Measurements from ENCODE around the gene STIL.

The STIL gene

DNA sequence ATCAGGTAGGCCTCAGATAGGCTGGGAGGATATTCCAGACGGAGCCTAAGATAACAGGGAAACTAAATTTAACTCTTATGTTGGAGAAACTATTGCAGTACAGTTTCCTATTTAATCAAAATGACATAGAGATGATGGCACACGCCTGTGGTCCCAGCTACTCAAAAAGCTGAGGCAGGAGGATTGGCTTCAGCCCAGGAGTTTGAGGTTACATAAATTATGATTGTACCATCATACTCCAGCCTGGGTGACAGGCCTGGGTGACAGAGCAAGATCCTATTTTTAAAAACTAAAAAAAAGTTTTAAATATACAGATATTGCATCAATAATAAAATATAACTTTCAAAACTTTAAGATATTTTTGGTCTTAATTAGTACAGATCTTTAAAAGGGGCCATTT is 56.7 kb downstream of the STIL start:
- Histone ChIP-seq H3K14ac (ENCODE audit: low read length in 2 of 2) (no peak overlapping the region), H3K27ac (ENCODE audit: low read length, poor library complexity, severe bottlenecking) (no peak overlapping the region), H3K9ac (ENCODE audit: low read length) (no peak overlapping the region), H3K36me3 (ENCODE audit: control insufficient read depth in 1 of 2, insufficient read depth in 2 of 2, low read depth in 1 of 2, low read length in 2 of 2) (peaks cover 3 to 9% of the 10 kb centered on the region in 2 experiments), H3K23ac (ENCODE audit: low read length in 2 of 2) (no peak overlapping the region), H2AFZ (ENCODE audit: low read depth, low read length) (no peak overlapping the region), H3K27me3 (ENCODE audit: control insufficient read depth in 1 of 2, insufficient read depth in 1 of 2, low read length in 2 of 2) (no peaks in the 10 kb centered on the region), H3K79me1 (replicated peaks; ENCODE audit: low read length, poor library complexity, severe bottlenecking) (peaks cover 5% of the 10 kb centered on the region), H2BK12ac (ENCODE audit: low read length in 2 of 2) (no peak overlapping the region), H3K4ac (ENCODE audit: low read depth in 1 of 2, low read length in 2 of 2) (no peak overlapping the region), H3K4me1 (ENCODE audit: control insufficient read depth, insufficient read depth, low read depth, low read length) (no peaks in the 10 kb centered on the region), H3K4me3 (ENCODE audit: insufficient read depth in 1 of 2, low read depth in 1 of 2, low read length in 2 of 2) (no peak overlapping the region), H2AK5ac (ENCODE audit: low read length, severe bottlenecking) (no peak overlapping the region), H3K9me3 (ENCODE audit: control insufficient read depth, low read length) (no peaks in the 10 kb centered on the region), H3K4me2 (ENCODE audit: low read length, poor library complexity, severe bottlenecking) (no peak overlapping the region), H4K8ac (ENCODE audit: low read length) (no peak overlapping the region), H3K18ac (ENCODE audit: low read depth in 1 of 2, low read length in 2 of 2) (no peak overlapping the region), H2BK15ac (ENCODE audit: low read depth, poor library complexity, severe bottlenecking) (no peak overlapping the region), H2BK120ac (ENCODE audit: low read depth, low read length) (no peak overlapping the region), H4K91ac (ENCODE audit: low read length) (no peak overlapping the region), H2BK5ac (ENCODE audit: low read depth, low read length, poor library complexity, severe bottlenecking) (no peak overlapping the region)
- 100% methylated on average over 2 of the region's 2 CpGs for WGBS
- DNase-seq: no peak

DNA sequence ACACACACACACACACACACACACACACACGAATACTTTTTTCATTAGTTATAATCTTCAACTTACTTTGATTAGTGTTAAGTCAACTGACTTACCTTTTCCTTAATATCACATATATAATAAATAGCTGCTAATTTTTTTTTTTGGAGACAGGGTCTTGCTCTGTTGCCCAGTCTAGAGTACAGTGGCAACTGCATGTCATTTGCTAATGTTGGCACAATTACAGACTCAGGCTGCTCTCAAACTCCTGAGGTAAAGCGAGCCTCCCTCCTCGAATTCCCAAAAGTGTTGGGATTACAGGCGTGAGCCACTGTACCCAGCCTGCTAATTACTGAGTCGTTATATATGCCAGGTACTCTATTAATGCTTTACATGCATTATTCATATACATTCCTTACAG is 61.2 kb downstream of the STIL start:
- Histone ChIP-seq H3K36me3 (ENCODE audit: control insufficient read depth in 1 of 2, insufficient read depth in 2 of 2, low read depth in 1 of 2, low read length in 2 of 2) (peaks cover 0 to 9% of the 10 kb centered on the region in 2 experiments), H3K9ac (ENCODE audit: low read length) (no peak overlapping the region), H3K23ac (ENCODE audit: low read length in 2 of 2) (no peak overlapping the region), H2BK120ac (ENCODE audit: low read depth, low read length) (no peak overlapping the region), H3K27me3 (ENCODE audit: control insufficient read depth in 1 of 2, insufficient read depth in 1 of 2, low read length in 2 of 2) (no peaks in the 10 kb centered on the region), H3K9me3 (ENCODE audit: control insufficient read depth, low read length) (no peaks in the 10 kb centered on the region), H2BK15ac (ENCODE audit: low read depth, poor library complexity, severe bottlenecking) (no peak overlapping the region), H2BK5ac (ENCODE audit: low read depth, low read length, poor library complexity, severe bottlenecking) (no peak overlapping the region), H3K4me1 (ENCODE audit: control insufficient read depth, insufficient read depth, low read depth, low read length) (no peaks in the 10 kb centered on the region), H3K27ac (ENCODE audit: low read length, poor library complexity, severe bottlenecking) (no peak overlapping the region), H4K91ac (ENCODE audit: low read length) (no peak overlapping the region), H3K18ac (ENCODE audit: low read depth in 1 of 2, low read length in 2 of 2) (no peak overlapping the region), H3K4ac (ENCODE audit: low read depth in 1 of 2, low read length in 2 of 2) (no peak overlapping the region), H3K4me2 (ENCODE audit: low read length, poor library complexity, severe bottlenecking) (no peak overlapping the region), H3K14ac (ENCODE audit: low read length in 2 of 2) (no peak overlapping the region), H3K4me3 (ENCODE audit: insufficient read depth in 1 of 2, low read depth in 1 of 2, low read length in 2 of 2) (no peak overlapping the region), H2AK5ac (ENCODE audit: low read length, severe bottlenecking) (no peak overlapping the region), H2AFZ (ENCODE audit: low read depth, low read length) (no peak overlapping the region), H4K8ac (ENCODE audit: low read length) (no peak overlapping the region), H3K79me1 (replicated peaks; ENCODE audit: low read length, poor library complexity, severe bottlenecking) (peaks cover 3% of the 10 kb centered on the region), H2BK12ac (ENCODE audit: low read length in 2 of 2) (no peak overlapping the region)
- WGBS: 100% methylated on average over 2 of the region's 5 CpGs
- no peak for DNase-seq

DNA sequence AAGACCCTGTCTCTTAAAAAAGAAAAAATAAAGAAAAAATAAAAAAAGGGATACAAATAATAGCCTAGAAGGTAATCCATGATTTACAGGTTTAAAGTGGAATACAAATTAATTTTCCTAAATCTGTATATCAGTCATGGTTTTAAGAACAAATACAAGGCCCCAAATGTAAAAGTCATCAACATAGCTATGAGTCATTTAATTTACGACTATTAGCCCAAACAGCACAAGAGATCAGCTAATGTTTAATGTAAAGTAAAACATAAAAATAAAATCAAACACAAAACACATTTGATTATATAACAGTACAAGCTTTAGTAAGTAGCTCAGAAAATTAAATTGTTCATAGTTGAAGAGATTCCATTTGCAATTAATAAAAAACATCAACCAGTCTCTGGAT is 61.6 kb downstream of the STIL start:
- Histone ChIP-seq H3K18ac (ENCODE audit: low read depth in 1 of 2, low read length in 2 of 2) (no peak overlapping the region), H2BK5ac (ENCODE audit: low read depth, low read length, poor library complexity, severe bottlenecking) (no peak overlapping the region), H3K9me3 (ENCODE audit: control insufficient read depth, low read length) (no peaks in the 10 kb centered on the region), H2AK5ac (ENCODE audit: low read length, severe bottlenecking) (no peak overlapping the region), H2BK12ac (ENCODE audit: low read length in 2 of 2) (no peak overlapping the region), H3K79me1 (replicated peaks; ENCODE audit: low read length, poor library complexity, severe bottlenecking) (peaks cover 3% of the 10 kb centered on the region), H2AFZ (ENCODE audit: low read depth, low read length) (no peak overlapping the region), H2BK15ac (ENCODE audit: low read depth, poor library complexity, severe bottlenecking) (no peak overlapping the region), H3K27ac (ENCODE audit: low read length, poor library complexity, severe bottlenecking) (no peak overlapping the region), H3K14ac (ENCODE audit: low read length in 2 of 2) (no peak overlapping the region), H4K91ac (ENCODE audit: low read length) (no peak overlapping the region), H3K4ac (ENCODE audit: low read depth in 1 of 2, low read length in 2 of 2) (no peak overlapping the region), H4K8ac (ENCODE audit: low read length) (no peak overlapping the region), H3K4me2 (ENCODE audit: low read length, poor library complexity, severe bottlenecking) (no peak overlapping the region), H3K36me3 (ENCODE audit: control insufficient read depth in 1 of 2, insufficient read depth in 2 of 2, low read depth in 1 of 2, low read length in 2 of 2) (peaks cover 0 to 6% of the 10 kb centered on the region in 2 experiments), H3K9ac (ENCODE audit: low read length) (no peak overlapping the region), H3K27me3 (ENCODE audit: control insufficient read depth in 1 of 2, insufficient read depth in 1 of 2, low read length in 2 of 2) (no peaks in the 10 kb centered on the region), H2BK120ac (ENCODE audit: low read depth, low read length) (no peak overlapping the region), H3K23ac (ENCODE audit: low read length in 2 of 2) (no peak overlapping the region), H3K4me1 (ENCODE audit: control insufficient read depth, insufficient read depth, low read depth, low read length) (no peaks in the 10 kb centered on the region), H3K4me3 (ENCODE audit: insufficient read depth in 1 of 2, low read depth in 1 of 2, low read length in 2 of 2) (no peak overlapping the region)
- WGBS: no CpG with 5 or more reads among the region's 1 CpG
- no peak for DNase-seq

DNA sequence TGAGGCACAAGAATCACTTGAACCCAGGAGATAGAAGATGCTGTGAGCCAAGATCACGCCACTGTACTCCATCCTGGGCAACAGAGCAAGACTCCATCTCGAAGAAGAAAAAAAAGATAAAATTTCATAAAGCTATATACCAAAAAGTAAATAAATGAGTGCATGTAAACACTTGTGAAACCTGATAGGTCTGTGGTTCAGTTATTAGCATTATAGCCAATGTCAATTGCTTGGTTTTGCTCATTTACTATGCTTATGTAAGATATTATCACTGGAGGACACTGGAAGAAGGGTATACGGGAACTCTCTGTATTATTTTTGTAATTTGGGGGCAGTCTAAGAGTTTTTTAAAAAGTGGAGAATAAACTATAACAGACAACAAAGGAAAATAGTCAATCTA is 64.2 kb downstream of the STIL start:
- WGBS: 100% methylated on average over 1 of the region's 3 CpGs
- peaks cover 2% of the 10 kb centered on the region for H3K79me1 ChIP-seq (replicated peaks; ENCODE audit: low read length, poor library complexity, severe bottlenecking)
- H2BK120ac ChIP-seq (ENCODE audit: low read depth, low read length): no peak overlapping the region

More for the DNA sequence above, 64.2 kb downstream of the STIL start:
- no peak overlapping the region for H2BK5ac ChIP-seq (ENCODE audit: low read depth, low read length, poor library complexity, severe bottlenecking)
- H3K36me3 ChIP-seq (ENCODE audit: control insufficient read depth in 1 of 2, insufficient read depth in 2 of 2, low read depth in 1 of 2, low read length in 2 of 2): peaks cover 0 to 6% of the 10 kb centered on the region in 2 experiments
- no peak overlapping the region for H2AK5ac ChIP-seq (ENCODE audit: low read length, severe bottlenecking)
- no peak overlapping the region for H4K8ac ChIP-seq (ENCODE audit: low read length)
- H3K18ac ChIP-seq (ENCODE audit: low read depth in 1 of 2, low read length in 2 of 2): no peak overlapping the region
- no peak overlapping the region for H4K91ac ChIP-seq (ENCODE audit: low read length)
- H3K23ac ChIP-seq (ENCODE audit: low read length in 2 of 2): no peak overlapping the region
- H3K14ac ChIP-seq (ENCODE audit: low read length in 2 of 2): no peak overlapping the region
- no peaks in the 10 kb centered on the region for H3K9me3 ChIP-seq (ENCODE audit: control insufficient read depth, low read length)
- no peak overlapping the region for H3K4ac ChIP-seq (ENCODE audit: low read depth in 1 of 2, low read length in 2 of 2)
- H2BK15ac ChIP-seq (ENCODE audit: low read depth, poor library complexity, severe bottlenecking): no peak overlapping the region
- DNase-seq: no peak
- H2AFZ ChIP-seq (ENCODE audit: low read depth, low read length): no peak overlapping the region
- peaks cover 8 to 10% of the 10 kb centered on the region in 2 experiments for H3K27me3 ChIP-seq (ENCODE audit: control insufficient read depth in 1 of 2, insufficient read depth in 1 of 2, low read length in 2 of 2)
- no peak overlapping the region for H2BK12ac ChIP-seq (ENCODE audit: low read length in 2 of 2)
- H3K4me3 ChIP-seq (ENCODE audit: insufficient read depth in 1 of 2, low read depth in 1 of 2, low read length in 2 of 2): no peak overlapping the region
- no peak overlapping the region for H3K4me2 ChIP-seq (ENCODE audit: low read length, poor library complexity, severe bottlenecking)
- no peak overlapping the region for H3K9ac ChIP-seq (ENCODE audit: low read length)
- no peaks in the 10 kb centered on the region for H3K4me1 ChIP-seq (ENCODE audit: control insufficient read depth, insufficient read depth, low read depth, low read length)
- H3K27ac ChIP-seq (ENCODE audit: low read length, poor library complexity, severe bottlenecking): no peak overlapping the region
